GM23248 (cell line): ENCODE results near the gene FAM227B. TPM values are rescaled to one million over a fixed set of nuclear protein-coding genes. Genes with fewer than 3 reads are reported as not detected.
"Not testable (repeated sequence)": the region's sequence is repeated elsewhere in the genome, so short reads cannot be mapped to it uniquely, and the experiment has no call there.

Experiments
- DNase-seq: peaks from one replicate; pipeline ENCODE4 v3.0.0-alpha.2; 2015
- H2AFZ ChIP-seq: fragments of 200-600 bp; sonication (generic); 2 replicates; pipeline ENCODE4 v1.6.1; 2016; ENCODE audit warnings: antibody characterized with exemption
- H3F3A ChIP-seq: fragments of 200-600 bp; sonication (generic); 2 replicates; pipeline ENCODE4 v1.6.1; 2016; ENCODE audit warnings: mild to moderate bottlenecking, antibody characterized with exemption, mixed run types; ENCODE audit not compliant: insufficient read depth
- H3K27ac ChIP-seq: fragments of 200-600 bp; sonication (generic); 2 replicates; pipeline ENCODE4 v1.5.1; 2016; ENCODE audit warnings: mild to moderate bottlenecking
- H3K27me3 ChIP-seq: fragments of 200-600 bp; sonication (generic); replicated peaks from 2 replicates; pipeline ENCODE4 v1.6.1; 2016; ENCODE audit warnings: mild to moderate bottlenecking; ENCODE audit not compliant: insufficient read depth
- H3K36me3 ChIP-seq: fragments of 200-600 bp; sonication (generic); 2 replicates; pipeline ENCODE4 v1.6.1; 2016; ENCODE audit warnings: low read depth, mild to moderate bottlenecking
- H3K4me1 ChIP-seq: fragments of 200-600 bp; sonication (generic); 2 replicates; pipeline ENCODE4 v1.6.1; 2016; ENCODE audit warnings: mild to moderate bottlenecking; ENCODE audit not compliant: insufficient read depth
- H3K4me2 ChIP-seq: fragments of 200-600 bp; sonication (generic); one replicate; pipeline ENCODE4 v1.6.1; 2016; ENCODE audit warnings: mild to moderate bottlenecking; ENCODE audit not compliant: unreplicated experiment
- H3K4me3 ChIP-seq: fragments of 200-600 bp; sonication (generic); 2 replicates; pipeline ENCODE4 v1.5.1; 2016; ENCODE audit warnings: mild to moderate bottlenecking
- H3K79me2 ChIP-seq: fragments of 200-600 bp; sonication (generic); 2 replicates; pipeline ENCODE4 v1.6.1; 2016; ENCODE audit warnings: mild to moderate bottlenecking; ENCODE audit not compliant: insufficient read depth
- H3K9ac ChIP-seq: fragments of 200-600 bp; sonication (generic); 2 replicates; pipeline ENCODE4 v1.6.1; 2016; ENCODE audit warnings: mild to moderate bottlenecking
- H3K9me2 ChIP-seq: fragments of 200-600 bp; sonication (generic); 2 replicates; pipeline ENCODE4 v1.6.1; 2016; ENCODE audit warnings: mixed run types, mild to moderate bottlenecking, moderate library complexity; ENCODE audit not compliant: insufficient read depth
- H3K9me3 ChIP-seq: fragments of 200-600 bp; sonication (generic); one replicate; pipeline ENCODE4 v1.6.1; 2017; ENCODE audit warnings: low read depth
- H4K20me1 ChIP-seq: fragments of 200-600 bp; sonication (generic); 2 replicates; pipeline ENCODE4 v1.6.0; 2016; ENCODE audit not compliant: insufficient read depth
- EZH2 ChIP-seq: fragments of 200-600 bp; sonication (generic); IDR thresholded peaks from 2 replicates; pipeline ENCODE4 v1.6.1; 2018; ENCODE audit warnings: antibody characterized with exemption, mild to moderate bottlenecking; ENCODE audit not compliant: insufficient read depth, poor library complexity, severe bottlenecking
- EZH2phosphoT487 ChIP-seq: fragments of 200-600 bp; sonication (generic); IDR thresholded peaks from 2 replicates; pipeline ENCODE4 v1.6.1; 2018; ENCODE audit warnings: antibody characterized with exemption, moderate library complexity, mild to moderate bottlenecking, low read depth; ENCODE audit not compliant: insufficient read depth
- WGBS, 2 experiments: methylation state at CpG; one replicate each; pipeline ENCODE4 v1.1.6; 2015 to 2017; ENCODE audit warnings: low lambda C conversion rate in 2 of 2, low coverage in 1 of 2; ENCODE audit errors: missing lambda C conversion rate in 2 of 2; 5-methylcytosine and 5-hydroxymethylcytosine counted together
- in situ Hi-C: fragments of 300-500 bp; cut with MboI; formaldehyde crosslinking; loops from 2 replicates; pipeline ENCODE4 v1.15.0; 2020
- polyA plus RNA-seq: library from polyadenylated mRNA; unstranded; fragments of >200 nt; fragmentation: Nextera tagmentation; extraction: Ambion mirVana; gene quantifications from 2 replicates; pipeline ENCODE4 v1.2.1, GENCODE V29; 2016
- total RNA-seq: library from RNA; depleted of rRNA; stranded (reverse); fragments of >200 nt; shearing (Covaris generic); gene quantifications from 2 replicates; pipeline ENCODE4 v1.2.3, GENCODE V29; 2014

Gene FAM227B
- total and polyA plus RNA-seq, 2 experiments from 2014 or later: 4.4 to 10.0 TPM

- 88 to 91% methylated on average over 4 of the region's 4 CpGs for WGBS, 2 experiments
- no peaks in the 10 kb centered on the region for H3K9me3 ChIP-seq
- H4K20me1 ChIP-seq: no peaks in the 10 kb centered on the region
- no peak for DNase-seq
- H3K27ac ChIP-seq: no peak overlapping the region
- H2AFZ ChIP-seq: no peak overlapping the region
- no peak overlapping the region for H3K4me2 ChIP-seq
- H3K9me2 ChIP-seq: no peaks in the 10 kb centered on the region
- no peaks in the 10 kb centered on the region for H3K79me2 ChIP-seq
- H3K9ac ChIP-seq: no peak overlapping the region
- H3K27me3 ChIP-seq: no peaks in the 10 kb centered on the region
- no peak overlapping the region for H3K4me3 ChIP-seq
- in situ Hi-C loops: no loop called here
- H3K4me1 ChIP-seq: no peaks in the 10 kb centered on the region
- no peaks in the 10 kb centered on the region for H3K36me3 ChIP-seq
- TF ChIP-seq EZH2phosphoT487 (no peak), EZH2 (no peak)
- no peaks in the 10 kb centered on the region for H3F3A ChIP-seq
Measured at GRCh38 chr15:49528289-49528688, 92.3 kb downstream of the FAM227B start.

GRCh38 chr15:49521802-49522201 is 98.8 kb downstream of the FAM227B start:
- WGBS, 2 experiments: 68 to 72% methylated on average over 3 of the region's 3 CpGs

GRCh38 chr15:49512739-49513138 is 107.9 kb downstream of the FAM227B start:
- WGBS, 2 experiments: 89 to 90% methylated on average over 4 of the region's 4 CpGs
- H3K4me1 ChIP-seq, H3K4me3 ChIP-seq, DNase-seq, in situ Hi-C loops, H3K9ac ChIP-seq, H3K27me3 ChIP-seq, H3K27ac ChIP-seq, H3K36me3 ChIP-seq, H2AFZ ChIP-seq, H4K20me1 ChIP-seq, H3K9me2 ChIP-seq, H3F3A ChIP-seq, H3K9me3 ChIP-seq, H3K79me2 ChIP-seq, H3K4me2 ChIP-seq: not testable (repeated sequence)

More at GRCh38 chr15:49521802-49522201, 98.8 kb downstream of the FAM227B start:
- Histone ChIP-seq H3K9me2 (no peaks in the 10 kb centered on the region), H3K27ac (no peak overlapping the region), H3K27me3 (no peaks in the 10 kb centered on the region), H3K9ac (no peak overlapping the region), H3K79me2 (no peaks in the 10 kb centered on the region), H3F3A (no peaks in the 10 kb centered on the region), H3K36me3 (no peaks in the 10 kb centered on the region), H3K4me2 (no peak overlapping the region), H2AFZ (no peak overlapping the region), H4K20me1 (no peaks in the 10 kb centered on the region), H3K4me1 (no peaks in the 10 kb centered on the region), H3K9me3 (no peaks in the 10 kb centered on the region), H3K4me3 (no peak overlapping the region)
- no peak for DNase-seq
- in situ Hi-C loops: no loop called here
- TF ChIP-seq EZH2phosphoT487 (no peak), EZH2 (no peak)

GRCh38 chr15:49507261-49507660 is 113.4 kb downstream of the FAM227B start:
- Histone ChIP-seq H3K4me2 (no peak overlapping the region), H3K27ac (no peak overlapping the region), H3K4me1 (no peaks in the 10 kb centered on the region), H3K9me3 (no peaks in the 10 kb centered on the region), H3K27me3 (no peaks in the 10 kb centered on the region), H3K79me2 (no peaks in the 10 kb centered on the region), H2AFZ (0 out of 2 replicates have a peak overlapping the region, but pooled peaks have one; percentile 2), H4K20me1 (no peaks in the 10 kb centered on the region), H3K4me3 (no peak overlapping the region), H3K36me3 (no peaks in the 10 kb centered on the region), H3K9ac (no peak overlapping the region), H3F3A (peaks cover 7% of the 10 kb centered on the region; the same call in 1 of the 2 replicates), H3K9me2 (no peaks in the 10 kb centered on the region)
- no peak for DNase-seq
- 63 to 72% methylated on average over 3 of the region's 3 CpGs for WGBS, 2 experiments
- TF ChIP-seq EZH2: no peak
- no peak for TF ChIP-seq EZH2phosphoT487
- in situ Hi-C loops: no loop called here

- Histone ChIP-seq H3K27me3 (no peaks in the 10 kb centered on the region), H3K9me2 (no peaks in the 10 kb centered on the region), H3K4me1 (no peaks in the 10 kb centered on the region), H3K4me2 (no peak overlapping the region), H2AFZ (no peak overlapping the region), H3K4me3 (no peak overlapping the region), H3F3A (peaks cover 12% of the 10 kb centered on the region; the same call in 1 of the 2 replicates), H3K9me3 (no peaks in the 10 kb centered on the region), H3K27ac (no peak overlapping the region), H3K9ac (no peak overlapping the region), H3K79me2 (no peaks in the 10 kb centered on the region), H3K36me3 (no peaks in the 10 kb centered on the region), H4K20me1 (no peaks in the 10 kb centered on the region)
- in situ Hi-C loops: no loop called here
- no peak for DNase-seq
- 55 to 71% methylated on average over 1 of the region's 1 CpG for WGBS, 2 experiments
- TF ChIP-seq EZH2 (no peak), EZH2phosphoT487 (no peak)
Measured at GRCh38 chr15:49506341-49506740, 114.3 kb downstream of the FAM227B start.
